Panc1 (cell line): ENCODE data around the gene RNF215. TPM values are rescaled to one million over a fixed set of nuclear protein-coding genes. Genes with fewer than 3 reads are reported as not detected.

ENCODE experiments used
- ATAC-seq: fragments of 200-7000 bp; cut with Tn5 transposase; 2 replicates; pipeline ENCODE4 v1.9.1; 2020; ENCODE audit warnings: mild to moderate bottlenecking, moderate library complexity
- BruUV-seq: library from RNA; stranded (reverse); fragments of 400-500 nt; replicated peaks from 2 replicates; lab custom pipeline; 2021; lab: Mats Ljungman, UMichigan
- CTCF ChIA-PET: fragments of 300-600 bp; sonication (Branson Sonifier 250); formaldehyde crosslinking; loops from one replicate; lab custom pipeline; 2022; ENCODE audit warnings: antibody characterized with exemption; lab: Charles Lee
- POLR2A ChIA-PET: fragments of 300-600 bp; sonication (Branson Sonifier 250); formaldehyde crosslinking; loops from one replicate; lab custom pipeline; 2022; ENCODE audit warnings: antibody characterized with exemption; lab: Charles Lee
- DNase-seq: peaks from one replicate; pipeline ENCODE4 v3.0.0-alpha.2; 2010; ENCODE audit warnings: low read depth, low spot score
- H3K27ac ChIP-seq: 2 replicates; pipeline ENCODE4 v1.5.1; 2011; ENCODE audit warnings: mild to moderate bottlenecking, low read length, inconsistent platforms
- H3K27me3 ChIP-seq: fragments of 200-500 bp; sonication (Bioruptor generic); 2 replicates; pipeline ENCODE4 v1.6.0; 2014; ENCODE audit warnings: low read length, inconsistent platforms; ENCODE audit not compliant: control insufficient read depth, insufficient read depth
- H3K36me3 ChIP-seq: fragments of 200-500 bp; sonication (Bioruptor generic); 2 replicates; pipeline ENCODE4 v1.5.1; 2014; ENCODE audit warnings: inconsistent platforms, mild to moderate bottlenecking, low read length, moderate library complexity; ENCODE audit not compliant: control insufficient read depth, insufficient read depth
- H3K4me1 ChIP-seq: 2 replicates; pipeline ENCODE4 v1.5.1; 2011; ENCODE audit warnings: inconsistent platforms, mild to moderate bottlenecking, low read length, moderate library complexity; ENCODE audit not compliant: control insufficient read depth, insufficient read depth
- H3K4me3 ChIP-seq, 2 experiments: 2 replicates each; pipeline ENCODE4 v1.5.1; 2011 to 2012; ENCODE audit warnings: low read depth in 2 of 2, low read length in 2 of 2, mild to moderate bottlenecking in 2 of 2, inconsistent platforms in 1 of 2, moderate library complexity in 1 of 2
- H3K9me3 ChIP-seq: fragments of 200-500 bp; sonication (Bioruptor generic); 2 replicates; pipeline ENCODE4 v1.5.1; 2014; ENCODE audit warnings: low read depth, mild to moderate bottlenecking, inconsistent platforms, low read length, moderate library complexity; ENCODE audit not compliant: control insufficient read depth, insufficient read depth
- CTCF ChIP-seq: fragments of 450-650 bp; IDR thresholded peaks from 2 replicates; pipeline ENCODE4 v1.5.1; 2017; ENCODE audit warnings: mild to moderate bottlenecking
- POLR2AphosphoS5 ChIP-seq: IDR thresholded peaks from 2 replicates; pipeline ENCODE4 v1.6.1; 2012; ENCODE audit warnings: mild to moderate bottlenecking, low read depth, low read length, moderate library complexity
- REST ChIP-seq, 2 experiments: IDR thresholded peaks; 2 replicates each; pipeline ENCODE4 v1.6.1; 2011 to 2012; ENCODE audit warnings: low read depth in 2 of 2, control low read depth in 1 of 2, low read length in 1 of 2, mild to moderate bottlenecking in 1 of 2, moderate library complexity in 1 of 2; ENCODE audit not compliant: insufficient read depth in 1 of 2
- SIN3A ChIP-seq: IDR thresholded peaks from 2 replicates; pipeline ENCODE4 v1.6.1; 2012; ENCODE audit warnings: low read depth, mild to moderate bottlenecking, low read length, moderate library complexity, borderline replicate concordance; ENCODE audit not compliant: insufficient read depth
- TCF7L2 ChIP-seq: IDR thresholded peaks from 2 replicates; pipeline ENCODE4 v1.6.1; 2011; ENCODE audit warnings: mild to moderate bottlenecking, low read depth, low read length, inconsistent platforms
- in situ Hi-C: cut with HindIII; loops from 2 replicates; pipeline ENCODE4 v1.10.0; 2016; ENCODE audit warnings: low sequenced_read_pairs, low pct_unique_long_range_greater_than_20kb
- intact Hi-C: fragments of 100-400 bp; cut with micrococcal nuclease; formaldehyde crosslinking; loops from one replicate; pipeline ENCODE4 v1.10.0; 2022; ENCODE audit not compliant: unreplicated experiment
- total RNA-seq: library from RNA; stranded (reverse); gene quantifications from one replicate; pipeline ENCODE4 v1.2.1, GENCODE V29; 2021; ENCODE audit not compliant: unreplicated experiment

The RNF215 gene
- total RNA-seq, 1 experiment from 2014 or later = 35.8 TPM

GRCh38 chr22:30368420-30368819 lies 18.8 kb downstream of the RNF215 start:
- no peak for TF ChIP-seq TCF7L2
- TF ChIP-seq CTCF = no peak
- no peak for TF ChIP-seq REST (IDR thresholded peaks at IDR 0.05; ENCODE audit: insufficient read depth in 1 of 2, low read depth in 2 of 2, low read length in 1 of 2)
- TF ChIP-seq SIN3A = no peak
- no peak for TF ChIP-seq POLR2AphosphoS5
- H3K27ac ChIP-seq = no peak overlapping the region
- no peaks in the 10 kb centered on the region for H3K36me3 ChIP-seq
- no peaks in the 10 kb centered on the region for H3K27me3 ChIP-seq
- H3K9me3 ChIP-seq = no peaks in the 10 kb centered on the region
- in situ Hi-C loops (no loop called here), intact Hi-C loops (no loop called here)
- no TSS peak for BruUV-seq
- no peaks in the 10 kb centered on the region; the same call in 1 of the 2 replicates for H3K4me1 ChIP-seq
- H3K4me3 ChIP-seq = no peak overlapping the region
- ATAC-seq = no peak
- no peak for DNase-seq
- CTCF ChIA-PET = no interaction called here
- POLR2A ChIA-PET = interaction anchor here (0.6 kb wide), 1 partner anchor 1552 kb away, joined by 10 read pairs; no protein-coding TSS in a partner anchor

GRCh38 chr22:30365891-30366290 lies 21.3 kb downstream of the RNF215 start:
- no peaks in the 10 kb centered on the region for H3K27me3 ChIP-seq
- no peak for TF ChIP-seq SIN3A
- TF ChIP-seq POLR2AphosphoS5 = no peak
- no peak for TF ChIP-seq TCF7L2
- TF ChIP-seq REST (IDR thresholded peaks at IDR 0.05; ENCODE audit: insufficient read depth in 1 of 2, low read depth in 2 of 2, low read length in 1 of 2) = no peak
- no peak for TF ChIP-seq CTCF
- H3K4me1 ChIP-seq = no peaks in the 10 kb centered on the region
- no peak for DNase-seq
- ATAC-seq = no peak
- intact Hi-C loops (no loop called here), in situ Hi-C loops (no loop called here)
- ChIA-PET CTCF (no interaction called here), POLR2A (no interaction called here)
- no TSS peak for BruUV-seq
- H3K4me3 ChIP-seq = no peak overlapping the region
- H3K36me3 ChIP-seq = no peaks in the 10 kb centered on the region
- H3K9me3 ChIP-seq = no peaks in the 10 kb centered on the region
- H3K27ac ChIP-seq = no peak overlapping the region
